HG03571 (cell line): ENCODE results near the gene TLX1.
"Not testable (repeated sequence)": the region's sequence is repeated elsewhere in the genome, so short reads cannot be mapped to it uniquely, and the experiment has no call there.

Experiments
- ATAC-seq: cut with Tn5 transposase; IDR thresholded peaks from one replicate; pipeline ENCODE4 v1.9.1; 2021; ENCODE audit not compliant: unreplicated experiment

TLX1 gene

GRCh38 chr10:101146392-101147251, 15.5 kb downstream of the TLX1 start:
- no peak for ATAC-seq

GRCh38 chr10:101151395-101151794, 20.3 kb downstream of the TLX1 start:
- no peak for ATAC-seq

- no peak for ATAC-seq
These were observed 21.2 kb downstream of the TLX1 start for GRCh38 chr10:101152316-101152715.

GRCh38 chr10:101154506-101154905, 23.4 kb downstream of the TLX1 start:
- not testable (repeated sequence) for ATAC-seq

- ATAC-seq, result no peak
These were observed 24.8 kb downstream of the TLX1 start for GRCh38 chr10:101155896-101156295.

- ATAC-seq, result no peak
These were observed 26.8 kb downstream of the TLX1 start for GRCh38 chr10:101157756-101158458.

GRCh38 chr10:101158459-101159058, 27.5 kb downstream of the TLX1 start:
- no peak for ATAC-seq

GRCh38 chr10:101161494-101162299, 30.6 kb downstream of the TLX1 start:
- no peak for ATAC-seq

- no peak for ATAC-seq
These were observed 31.6 kb downstream of the TLX1 start for GRCh38 chr10:101162677-101163076.

- ATAC-seq, result no peak
These were observed 32.9 kb downstream of the TLX1 start for GRCh38 chr10:101164020-101164419.

GRCh38 chr10:101165736-101166135, 34.6 kb downstream of the TLX1 start:
- ATAC-seq, result no peak

GRCh38 chr10:101166430-101166829, 35.3 kb downstream of the TLX1 start:
- ATAC-seq, result no peak

- no peak for ATAC-seq
These were observed 41.6 kb downstream of the TLX1 start for GRCh38 chr10:101172741-101173140.

GRCh38 chr10:101174319-101174718, 43.2 kb downstream of the TLX1 start:
- no peak for ATAC-seq

GRCh38 chr10:101176577-101176976, 45.5 kb downstream of the TLX1 start:
- no peak for ATAC-seq

- no peak for ATAC-seq
These were observed 51.8 kb downstream of the TLX1 start for GRCh38 chr10:101182936-101183335.

- ATAC-seq, result no peak
These were observed 52.5 kb downstream of the TLX1 start for GRCh38 chr10:101183458-101184183.
